Endothelial cell of umbilical vein (primary cell): ENCODE results near the gene TOM1L2. TPM values are rescaled to one million over a fixed set of nuclear protein-coding genes. Genes with fewer than 3 reads are reported as not detected.

ENCODE experiments used
- BruUV-seq: library from RNA; stranded (reverse); fragments of 400-500 nt; replicated peaks from 2 replicates; lab custom pipeline; 2021; lab: Mats Ljungman, UMichigan
- CTCF ChIA-PET: fragments of 300-600, 350-600 bp; sonication (Branson Sonifier 250); formaldehyde crosslinking; loops from one replicate; lab custom pipeline; 2021; ENCODE audit warnings: antibody characterized with exemption, inconsistent platforms; lab: Charles Lee
- POLR2A ChIA-PET: fragments of 300-600, 350-600 bp; sonication (Branson Sonifier 250); formaldehyde crosslinking; loops from one replicate; lab custom pipeline; 2021; ENCODE audit warnings: antibody characterized with exemption, inconsistent platforms; lab: Charles Lee
- DNase-seq: peaks from one replicate; pipeline ENCODE4 v3.0.0-alpha.2; 2011; ENCODE audit warnings: low read depth, low spot score
- FAIRE-seq: peaks from 2 replicates; lab custom pipeline; 2011; peaks lifted over from hg19 to GRCh38; lab: Jason Lieb, UNC
- H2AFZ ChIP-seq: 2 replicates; pipeline ENCODE4 v1.6.0; 2012; ENCODE audit warnings: low read depth, low read length, control low read depth, inconsistent platforms
- H3K27ac ChIP-seq: 2 replicates; pipeline ENCODE4 v1.5.1; 2011; ENCODE audit warnings: low read depth, mild to moderate bottlenecking, control low read depth, low read length, moderate library complexity; ENCODE audit not compliant: insufficient read depth
- H3K27me3 ChIP-seq, 2 experiments: 2 replicates each; pipeline versions ENCODE4 v1.6.0 to v1.6.1; 2011; ENCODE audit warnings: low read length in 2 of 2, mixed read lengths in 1 of 2; ENCODE audit not compliant: control insufficient read depth in 2 of 2, insufficient read depth in 2 of 2
- H3K36me3 ChIP-seq, 2 experiments: 2 replicates in 1 of 2; 3 replicates in 1 of 2; pipeline ENCODE4 v1.5.1; 2011; ENCODE audit warnings: low read length in 2 of 2, mild to moderate bottlenecking in 1 of 2, moderate library complexity in 1 of 2; ENCODE audit not compliant: control insufficient read depth in 2 of 2, insufficient read depth in 2 of 2; ENCODE audit errors: extremely low read depth in 1 of 2
- H3K4me1 ChIP-seq: 3 replicates; pipeline ENCODE4 v1.5.1; 2011; ENCODE audit warnings: mild to moderate bottlenecking, low read length; ENCODE audit not compliant: control insufficient read depth, insufficient read depth; ENCODE audit errors: extremely low read depth
- H3K4me2 ChIP-seq: 2 replicates; pipeline ENCODE4 v1.6.1; 2011; ENCODE audit warnings: low read length, control low read depth, mixed read lengths; ENCODE audit not compliant: insufficient read depth
- H3K4me3 ChIP-seq, 3 experiments: fragments of 200-600 bp in 1 of 3; sonication (generic), shearing (Covaris generic) in 1 of 3; replicated peaks in 1 of 3; 2 replicates each; pipeline ENCODE4 v1.5.1; 2011 to 2016; ENCODE audit warnings: control low read depth in 3 of 3, low read length in 3 of 3, mild to moderate bottlenecking in 2 of 3, inconsistent platforms in 1 of 3, low read depth in 1 of 3, moderate library complexity in 1 of 3; ENCODE audit not compliant: insufficient read depth in 1 of 3
- H3K79me2 ChIP-seq: 2 replicates; pipeline ENCODE4 v1.6.0; 2012; ENCODE audit warnings: low read length, inconsistent platforms; ENCODE audit not compliant: control insufficient read depth, insufficient read depth
- H3K9ac ChIP-seq: replicated peaks from 2 replicates; pipeline ENCODE3; 2011; ENCODE audit warnings: low read length, control low read depth; ENCODE audit not compliant: insufficient read depth; ENCODE audit errors: extremely low read depth
- H3K9me1 ChIP-seq: replicated peaks from 3 replicates; pipeline ENCODE4 v1.6.0; 2011; ENCODE audit warnings: mild to moderate bottlenecking, low read length; ENCODE audit not compliant: control insufficient read depth, insufficient read depth; ENCODE audit errors: extremely low read depth
- H3K9me3 ChIP-seq: replicated peaks from 2 replicates; pipeline ENCODE4 v1.5.1; 2012; ENCODE audit warnings: low read length, inconsistent platforms; ENCODE audit not compliant: control insufficient read depth, insufficient read depth
- H4K20me1 ChIP-seq: replicated peaks from 2 replicates; pipeline ENCODE3; 2011; ENCODE audit warnings: mild to moderate bottlenecking, low read length; ENCODE audit not compliant: control insufficient read depth, insufficient read depth; ENCODE audit errors: extremely low read depth
- EZH2 ChIP-seq: IDR thresholded peaks from 2 replicates; pipeline ENCODE4 v1.6.1; 2012; ENCODE audit warnings: borderline replicate concordance, low read depth, mild to moderate bottlenecking, moderate library complexity, low read length, inconsistent platforms; ENCODE audit not compliant: severe bottlenecking
- FOS ChIP-seq: IDR thresholded peaks from 2 replicates; pipeline ENCODE4 v1.6.1; 2011; ENCODE audit warnings: mild to moderate bottlenecking, low read length, moderate library complexity, borderline replicate concordance; ENCODE audit not compliant: insufficient read depth
- GATA2 ChIP-seq: IDR thresholded peaks from 2 replicates; pipeline ENCODE4 v1.7.0; 2011; ENCODE audit warnings: low read depth, mild to moderate bottlenecking, moderate library complexity, mixed read lengths, low read length; ENCODE audit not compliant: insufficient read length, insufficient read depth
- JUN ChIP-seq: IDR thresholded peaks from 2 replicates; pipeline ENCODE4 v1.6.1; 2011; ENCODE audit warnings: borderline replicate concordance, low read depth; ENCODE audit not compliant: insufficient read length, insufficient read depth
- MYC ChIP-seq: IDR thresholded peaks from one replicate; pipeline ENCODE4 v1.6.1; 2011; ENCODE audit warnings: mild to moderate bottlenecking, low read depth, low read length
- POLR2A ChIP-seq: IDR thresholded peaks from 2 replicates; pipeline ENCODE4 v1.6.1; 2012; ENCODE audit warnings: low read depth, mild to moderate bottlenecking, control low read depth, low read length
- POLR2AphosphoS5 ChIP-seq: IDR thresholded peaks from 2 replicates; pipeline ENCODE4 v1.6.1; 2012; ENCODE audit warnings: low read depth, mild to moderate bottlenecking, control low read depth, low read length, moderate library complexity; ENCODE audit not compliant: insufficient read depth
- dilution Hi-C: fragments of 300-500 bp; cut with MboI; formaldehyde crosslinking; loops from one replicate; pipeline ENCODE4 v1.15.0; 2019; ENCODE audit warnings: low sequenced_read_pairs; ENCODE audit not compliant: extremely low pct_ligation_motif_present
- intact Hi-C: fragments of 100-400 bp; cut with micrococcal nuclease; formaldehyde crosslinking; loops from one replicate; pipeline ENCODE4 v1.10.0; 2022
- polyA plus RNA-seq, 4 experiments: library from polyadenylated mRNA; depleted of rRNA in 3 of 4; stranded (reverse) in 3 of 4; unstranded in 1 of 4; fragments of >200 nt; gene quantifications; 2 replicates each; pipeline versions ENCODE4 v1.2.1 to v1.2.3, GENCODE V29; 2011 to 2012; ENCODE audit warnings: missing spikeins in 1 of 4
- total RNA-seq: library from RNA; stranded (reverse); gene quantifications from 2 replicates; pipeline ENCODE4 v1.2.3, GENCODE V29; 2021
- TF ChIP-seq, protein P1 (sequence below): IDR thresholded peaks from 2 replicates; pipeline ENCODE4 v1.6.1; 2011; ENCODE audit not compliant: insufficient read depth, insufficient read length
- TF ChIP-seq, protein P2 (sequence below), 2 donors: IDR thresholded peaks; 1 replicate in 1 of 2; 2 replicates in 1 of 2; pipeline ENCODE4 v1.5.1; 2011; ENCODE audit warnings: low read length in 2 of 2, mild to moderate bottlenecking in 2 of 2, moderate library complexity in 2 of 2, control low read depth in 1 of 2, inconsistent platforms in 1 of 2, low read depth in 1 of 2; ENCODE audit not compliant: insufficient read depth in 1 of 2; ENCODE audit errors: extremely low read depth in 1 of 2

The TOM1L2 gene
- total and polyA plus RNA-seq, 2 donors (not counting 3 experiments of a cell fraction or from before 2014, with no cell fraction given) = 31.7 to 37.6 TPM

GRCh38 chr17:17944242-17944641 lies 28.0 kb downstream of the TOM1L2 start:
- Histone ChIP-seq H2AFZ (no peak overlapping the region), H3K9ac (no peak overlapping the region), H3K27ac (no peak overlapping the region), H3K36me3 (no peaks in the 10 kb centered on the region), H3K4me2 (no peak overlapping the region), H3K27me3 (no peaks in the 10 kb centered on the region), H3K4me1 (peaks cover 43% of the 10 kb centered on the region), H3K9me3 (no peaks in the 10 kb centered on the region), H3K79me2 (peaks cover 6% of the 10 kb centered on the region), H3K4me3 (no peak overlapping the region), H3K9me1 (no peaks in the 10 kb centered on the region), H4K20me1 (no peaks in the 10 kb centered on the region)
- intact Hi-C loops = no loop called here
- ChIA-PET CTCF (interaction anchor here (1.5 to 2.4 kb wide), 4 partner anchors 13 to 28 kb away, joined by 5 to 14 read pairs (median 6); partner anchors contain the start of genes DRC3 and TOM1L2), POLR2A (no interaction called here)
- DNase-seq = no peak
- BruUV-seq = no TSS peak
- dilution Hi-C loops = no loop called here
- no peak for FAIRE-seq
- TF ChIP-seq JUN (no peak), POLR2A (no peak), EZH2 (no peak), GATA2 (no peak), MYC (no peak), POLR2AphosphoS5 (no peak), FOS (no peak)
- TF ChIP-seq, protein P1, sequence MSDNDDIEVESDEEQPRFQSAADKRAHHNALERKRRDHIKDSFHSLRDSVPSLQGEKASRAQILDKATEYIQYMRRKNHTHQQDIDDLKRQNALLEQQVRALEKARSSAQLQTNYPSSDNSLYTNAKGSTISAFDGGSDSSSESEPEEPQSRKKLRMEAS = no peak
- TF ChIP-seq, protein P2, sequence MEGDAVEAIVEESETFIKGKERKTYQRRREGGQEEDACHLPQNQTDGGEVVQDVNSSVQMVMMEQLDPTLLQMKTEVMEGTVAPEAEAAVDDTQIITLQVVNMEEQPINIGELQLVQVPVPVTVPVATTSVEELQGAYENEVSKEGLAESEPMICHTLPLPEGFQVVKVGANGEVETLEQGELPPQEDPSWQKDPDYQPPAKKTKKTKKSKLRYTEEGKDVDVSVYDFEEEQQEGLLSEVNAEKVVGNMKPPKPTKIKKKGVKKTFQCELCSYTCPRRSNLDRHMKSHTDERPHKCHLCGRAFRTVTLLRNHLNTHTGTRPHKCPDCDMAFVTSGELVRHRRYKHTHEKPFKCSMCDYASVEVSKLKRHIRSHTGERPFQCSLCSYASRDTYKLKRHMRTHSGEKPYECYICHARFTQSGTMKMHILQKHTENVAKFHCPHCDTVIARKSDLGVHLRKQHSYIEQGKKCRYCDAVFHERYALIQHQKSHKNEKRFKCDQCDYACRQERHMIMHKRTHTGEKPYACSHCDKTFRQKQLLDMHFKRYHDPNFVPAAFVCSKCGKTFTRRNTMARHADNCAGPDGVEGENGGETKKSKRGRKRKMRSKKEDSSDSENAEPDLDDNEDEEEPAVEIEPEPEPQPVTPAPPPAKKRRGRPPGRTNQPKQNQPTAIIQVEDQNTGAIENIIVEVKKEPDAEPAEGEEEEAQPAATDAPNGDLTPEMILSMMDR (IDR thresholded peaks at IDR 0.05; ENCODE audit: extremely low read depth in 1 of 2, insufficient read depth in 1 of 2, low read depth in 1 of 2, low read length in 2 of 2) = no peak
